HCT116 (cell line): Measurements from ENCODE around the gene MED25.

Source experiments
- CBX3 ChIP-seq: IDR thresholded peaks from 2 replicates; pipeline ENCODE4 v1.6.1; 2012; ENCODE audit warnings: low read depth
- CEBPB ChIP-seq: IDR thresholded peaks from 2 replicates; pipeline ENCODE4 v1.6.1; 2012; ENCODE audit warnings: low read depth
- CTCF ChIP-seq, 3 experiments: fragments of 200-600 bp in 1 of 3; sonication (generic) in 1 of 3; IDR thresholded peaks in 2 of 3; conservative IDR thresholded peaks in 1 of 3; 2 replicates each; pipeline ENCODE4 v1.5.1; 2012 to 2017; ENCODE audit warnings: low read depth in 2 of 3, low read length in 2 of 3, antibody characterized with exemption in 1 of 3, borderline replicate concordance in 1 of 3, control low read depth in 1 of 3, mild to moderate bottlenecking in 1 of 3, mixed read lengths in 1 of 3, mixed run types in 1 of 3, moderate library complexity in 1 of 3; ENCODE audit not compliant: insufficient read depth in 1 of 3
- ELF1 ChIP-seq: IDR thresholded peaks from 2 replicates; pipeline ENCODE4 v1.6.1; 2012; ENCODE audit warnings: low read depth, borderline replicate concordance
- EZH2 ChIP-seq: fragments of 200-600 bp; sonication (generic); IDR thresholded peaks from 2 replicates; pipeline ENCODE4 v1.6.1; 2017; ENCODE audit warnings: antibody characterized with exemption, mixed run types
- EZH2phosphoT487 ChIP-seq: fragments of 200-600 bp; IDR thresholded peaks from 2 replicates; pipeline ENCODE4 v1.6.1; 2018; ENCODE audit warnings: antibody characterized with exemption, borderline replicate concordance
- FOSL1 ChIP-seq: IDR thresholded peaks from 2 replicates; pipeline ENCODE4 v1.6.1; 2012; ENCODE audit warnings: low read depth
- POLR2A ChIP-seq: IDR thresholded peaks from 2 replicates; pipeline ENCODE4 v1.7.0; 2011; ENCODE audit warnings: borderline replicate concordance; ENCODE audit not compliant: insufficient read depth, insufficient read length; ENCODE audit errors: extremely low read depth
- POLR2AphosphoS5 ChIP-seq: IDR thresholded peaks from 2 replicates; pipeline ENCODE4 v1.6.1; 2011; ENCODE audit warnings: mild to moderate bottlenecking, low read depth, low read length, moderate library complexity
- RAD21 ChIP-seq: IDR thresholded peaks from 2 replicates; pipeline ENCODE4 v1.6.1; 2012; ENCODE audit warnings: low read depth, mild to moderate bottlenecking
- TCF7L2 ChIP-seq: IDR thresholded peaks from 2 replicates; pipeline ENCODE4 v1.7.0; 2011; ENCODE audit warnings: borderline replicate concordance, inconsistent platforms; ENCODE audit not compliant: insufficient read depth, insufficient read length; ENCODE audit errors: extremely low read depth
- ZBTB33 ChIP-seq: IDR thresholded peaks from 2 replicates; pipeline ENCODE4 v1.6.1; 2011; ENCODE audit warnings: mild to moderate bottlenecking, low read length, moderate library complexity; ENCODE audit not compliant: insufficient replicate concordance; ENCODE audit errors: extremely low read depth
- ZNF274 ChIP-seq: fragments of 200-500 bp; sonication (Bioruptor generic); IDR thresholded peaks from 2 replicates; pipeline ENCODE4 v1.6.1; 2014; ENCODE audit warnings: mild to moderate bottlenecking, low read depth, low read length, inconsistent platforms

- no peak for TF ChIP-seq CTCF (IDR thresholded peaks at IDR 0.05 in 2 of 3, conservative IDR thresholded peaks at IDR 0.05 in 1 of 3; ENCODE audit: borderline replicate concordance in 1 of 3, insufficient read depth in 1 of 3, low read depth in 2 of 3, low read length in 2 of 3)
- TF ChIP-seq POLR2AphosphoS5: no peak
- TF ChIP-seq CEBPB: no peak
- TF ChIP-seq EZH2: no peak
- no peak for TF ChIP-seq POLR2A
- no peak for TF ChIP-seq EZH2phosphoT487
- no peak for TF ChIP-seq ZNF274
- TF ChIP-seq TCF7L2: no peak
- no peak for TF ChIP-seq ELF1
- TF ChIP-seq RAD21: no peak
- no peak for TF ChIP-seq CBX3
- TF ChIP-seq FOSL1: no peak
- TF ChIP-seq ZBTB33: no peak
These were observed 45.1 kb upstream of the MED25 start for GRCh38 chr19:49772850-49773432.
